ENCODE data around the gene PLXNA4. TPM values are rescaled to one million over a fixed set of nuclear protein-coding genes. Genes with fewer than 3 reads are reported as not detected.

PLXNA4 gene
- total and polyA plus RNA-seq, 2 experiments from 2014 or later, result 0.08 to 0.80 TPM

DNA sequence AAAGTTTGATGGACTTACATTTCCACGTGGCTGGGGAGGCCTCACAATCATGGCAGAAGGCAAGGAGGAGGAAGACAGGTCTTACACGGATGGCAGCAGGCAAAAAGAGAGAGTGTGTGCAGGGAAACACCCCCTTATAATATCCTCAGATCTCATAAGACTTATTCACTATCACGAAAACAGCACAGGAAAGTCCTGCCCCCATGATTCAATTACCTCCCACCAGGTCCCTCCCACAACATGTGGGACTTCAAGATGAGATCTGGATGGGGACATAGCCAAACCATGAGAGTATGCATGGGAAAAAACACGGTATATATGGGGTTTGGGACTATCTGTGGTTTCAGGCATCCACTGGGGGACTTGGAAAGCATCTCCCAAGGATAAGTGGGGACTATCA is 78.0 kb downstream of the PLXNA4 start:
- no peaks in the 10 kb centered on the region for H3K36me3 Mint-ChIP-seq (ENCODE audit: low read depth)
- H3K4me3 Mint-ChIP-seq, result no peak overlapping the region
- no peaks in the 10 kb centered on the region for H3K9me3 Mint-ChIP-seq
- Histone ChIP-seq H3K4me1 (ENCODE audit: insufficient read depth) (no peaks in the 10 kb centered on the region; the same call in 1 of the 2 replicates), H3K4me3 (no peak overlapping the region), H2AFZ (no peak overlapping the region), H4K20me1 (replicated peaks; ENCODE audit: insufficient read depth) (no peaks in the 10 kb centered on the region), H3F3A (replicated peaks; ENCODE audit: low read depth) (no peaks in the 10 kb centered on the region), H3K27ac (ENCODE audit: low read depth) (no peak overlapping the region), H3K79me2 (replicated peaks; ENCODE audit: insufficient read depth) (no peaks in the 10 kb centered on the region), H3K9me2 (ENCODE audit: insufficient read depth) (no peaks in the 10 kb centered on the region), H3K27me3 (ENCODE audit: insufficient read depth) (no peaks in the 10 kb centered on the region), H3K4me2 (no peak overlapping the region), H3K36me3 (ENCODE audit: insufficient read depth) (no peaks in the 10 kb centered on the region)
- H3K4me1 Mint-ChIP-seq, result peaks cover 14% of the 10 kb centered on the region; the same call in 2 of the 3 replicates
- H3K27me3 Mint-ChIP-seq (ENCODE audit: insufficient read depth, low read depth, poor library complexity), result no peaks in the 10 kb centered on the region
- DNase-seq (ENCODE audit: low spot score), result no peak
- ATAC-seq, result no peak
- TF ChIP-seq ETS1 (IDR thresholded peaks at IDR 0.05), result no peak
- no peak for TF ChIP-seq EZH2phosphoT487 (IDR thresholded peaks at IDR 0.05; ENCODE audit: unreplicated experiment)
- no peak for TF ChIP-seq ZNF331 (CRISPR knock-in tag; IDR thresholded peaks at IDR 0.05; ENCODE audit: low read depth)
- TF ChIP-seq, protein P1, sequence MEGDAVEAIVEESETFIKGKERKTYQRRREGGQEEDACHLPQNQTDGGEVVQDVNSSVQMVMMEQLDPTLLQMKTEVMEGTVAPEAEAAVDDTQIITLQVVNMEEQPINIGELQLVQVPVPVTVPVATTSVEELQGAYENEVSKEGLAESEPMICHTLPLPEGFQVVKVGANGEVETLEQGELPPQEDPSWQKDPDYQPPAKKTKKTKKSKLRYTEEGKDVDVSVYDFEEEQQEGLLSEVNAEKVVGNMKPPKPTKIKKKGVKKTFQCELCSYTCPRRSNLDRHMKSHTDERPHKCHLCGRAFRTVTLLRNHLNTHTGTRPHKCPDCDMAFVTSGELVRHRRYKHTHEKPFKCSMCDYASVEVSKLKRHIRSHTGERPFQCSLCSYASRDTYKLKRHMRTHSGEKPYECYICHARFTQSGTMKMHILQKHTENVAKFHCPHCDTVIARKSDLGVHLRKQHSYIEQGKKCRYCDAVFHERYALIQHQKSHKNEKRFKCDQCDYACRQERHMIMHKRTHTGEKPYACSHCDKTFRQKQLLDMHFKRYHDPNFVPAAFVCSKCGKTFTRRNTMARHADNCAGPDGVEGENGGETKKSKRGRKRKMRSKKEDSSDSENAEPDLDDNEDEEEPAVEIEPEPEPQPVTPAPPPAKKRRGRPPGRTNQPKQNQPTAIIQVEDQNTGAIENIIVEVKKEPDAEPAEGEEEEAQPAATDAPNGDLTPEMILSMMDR (conservative IDR thresholded peaks at IDR 0.05; ENCODE audit: low read depth in 2 of 2), result no peak
- H3K27ac Mint-ChIP-seq, result no peak overlapping the region

DNA sequence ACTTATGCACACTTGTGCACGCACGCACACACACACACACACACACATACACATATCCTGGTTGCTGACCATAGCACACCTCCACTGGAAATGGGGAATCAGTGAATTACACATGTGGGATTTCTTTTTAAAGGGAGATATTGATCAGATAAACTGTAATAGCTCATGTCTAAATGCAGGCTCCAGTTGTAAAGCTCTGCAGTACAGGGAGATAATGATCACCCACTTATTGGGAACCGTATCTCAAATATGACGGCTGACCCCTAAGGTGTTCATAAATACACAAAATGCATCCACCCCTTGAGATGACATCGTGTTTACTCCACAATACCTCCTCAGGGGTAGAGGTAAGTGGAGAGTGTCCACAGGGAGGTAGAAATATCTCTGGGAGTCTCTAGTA is 79.2 kb downstream of the PLXNA4 start:
- H3K27me3 ChIP-seq (ENCODE audit: insufficient read depth), result no peaks in the 10 kb centered on the region
- DNase-seq (ENCODE audit: low spot score) (no peak), ATAC-seq (no peak)
- H4K20me1 ChIP-seq (replicated peaks; ENCODE audit: insufficient read depth), result no peaks in the 10 kb centered on the region
- no peaks in the 10 kb centered on the region for H3K79me2 ChIP-seq (replicated peaks; ENCODE audit: insufficient read depth)
- Mint-ChIP-seq H3K4me3 (no peak overlapping the region), H3K27me3 (ENCODE audit: insufficient read depth, low read depth, poor library complexity) (no peaks in the 10 kb centered on the region), H3K36me3 (ENCODE audit: low read depth) (no peaks in the 10 kb centered on the region), H3K4me1 (peaks cover 14% of the 10 kb centered on the region; the same call in 2 of the 3 replicates), H3K27ac (no peak overlapping the region), H3K9me3 (no peaks in the 10 kb centered on the region)
- no peak overlapping the region for H3K4me3 ChIP-seq
- TF ChIP-seq EZH2 (IDR thresholded peaks at IDR 0.05; ENCODE audit: low read depth, unreplicated experiment) (no peak), STAT1 (IDR thresholded peaks at IDR 0.05; ENCODE audit: unreplicated experiment) (no peak), NANOG (IDR thresholded peaks at IDR 0.05; ENCODE audit: borderline replicate concordance) (no peak), POLR2AphosphoS5 (IDR thresholded peaks at IDR 0.05; ENCODE audit: low read depth) (no peak), ZNF114 (CRISPR knock-in tag; IDR thresholded peaks at IDR 0.05) (no peak), ZNF331 (CRISPR knock-in tag; IDR thresholded peaks at IDR 0.05; ENCODE audit: low read depth) (no peak), EZH2phosphoT487 (IDR thresholded peaks at IDR 0.05; ENCODE audit: unreplicated experiment) (no peak)
- no peaks in the 10 kb centered on the region for H3F3A ChIP-seq (replicated peaks; ENCODE audit: low read depth)
- H3K36me3 ChIP-seq (ENCODE audit: insufficient read depth), result no peaks in the 10 kb centered on the region
- H3K9me2 ChIP-seq (ENCODE audit: insufficient read depth), result no peaks in the 10 kb centered on the region
- no peaks in the 10 kb centered on the region; the same call in 1 of the 2 replicates for H3K4me1 ChIP-seq (ENCODE audit: insufficient read depth)
- no peak overlapping the region for H3K4me2 ChIP-seq
- no peak overlapping the region for H3K27ac ChIP-seq (ENCODE audit: low read depth)
- H2AFZ ChIP-seq, result no peak overlapping the region

Measured in GM23338 (cell line).